DLD1 (cell line): ENCODE measurements around the gene NSMCE4A.
"Not testable (repeated sequence)": the region's sequence is repeated elsewhere in the genome, so short reads cannot be mapped to it uniquely, and the experiment has no call there.

Experiments used
- in situ Hi-C: cut with HindIII; loops from 2 replicates; pipeline ENCODE4 v1.10.0; 2017; ENCODE audit warnings: low sequenced_read_pairs

NSMCE4A gene

DNA sequence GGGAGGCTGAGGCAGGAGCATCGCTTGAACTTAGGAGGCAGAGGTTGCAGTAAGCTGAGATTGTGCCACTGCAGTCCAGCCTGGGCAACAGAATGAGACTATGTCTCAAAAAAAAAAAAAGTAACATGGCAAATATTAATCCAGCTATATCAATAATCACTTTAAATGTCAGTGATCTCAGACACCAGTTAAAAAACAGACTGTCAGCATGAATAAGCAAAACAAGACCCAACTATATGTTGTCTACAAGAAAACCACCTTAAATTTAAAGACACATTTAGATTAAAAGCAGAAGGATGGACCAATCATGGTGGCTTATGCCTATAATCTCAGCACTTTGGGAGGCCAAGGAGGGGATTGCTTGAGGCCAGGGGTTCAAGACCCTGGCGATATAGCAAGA lies 38.7 kb downstream of the NSMCE4A start:
- in situ Hi-C loops, result no loop called here

DNA sequence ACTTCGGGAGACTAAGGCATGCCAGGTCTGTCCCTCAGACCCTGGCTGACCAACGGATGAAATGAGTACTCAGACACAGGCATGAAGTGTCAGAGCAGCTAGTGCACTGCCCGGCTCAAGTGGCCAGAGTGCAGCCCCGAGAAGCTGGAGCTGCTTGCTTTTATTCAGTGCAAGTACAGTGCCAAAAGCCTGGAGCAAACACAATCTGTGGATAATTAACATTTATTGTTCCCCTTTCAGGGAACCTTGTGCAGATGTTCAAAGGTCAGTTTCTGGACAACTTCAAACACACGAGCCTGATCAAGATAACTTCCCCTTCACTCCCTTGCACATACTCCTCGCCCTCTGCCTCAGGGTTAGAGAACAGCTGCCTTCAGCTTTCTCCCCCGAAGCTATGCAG lies 39.3 kb downstream of the NSMCE4A start:
- in situ Hi-C loops, result no loop called here

DNA sequence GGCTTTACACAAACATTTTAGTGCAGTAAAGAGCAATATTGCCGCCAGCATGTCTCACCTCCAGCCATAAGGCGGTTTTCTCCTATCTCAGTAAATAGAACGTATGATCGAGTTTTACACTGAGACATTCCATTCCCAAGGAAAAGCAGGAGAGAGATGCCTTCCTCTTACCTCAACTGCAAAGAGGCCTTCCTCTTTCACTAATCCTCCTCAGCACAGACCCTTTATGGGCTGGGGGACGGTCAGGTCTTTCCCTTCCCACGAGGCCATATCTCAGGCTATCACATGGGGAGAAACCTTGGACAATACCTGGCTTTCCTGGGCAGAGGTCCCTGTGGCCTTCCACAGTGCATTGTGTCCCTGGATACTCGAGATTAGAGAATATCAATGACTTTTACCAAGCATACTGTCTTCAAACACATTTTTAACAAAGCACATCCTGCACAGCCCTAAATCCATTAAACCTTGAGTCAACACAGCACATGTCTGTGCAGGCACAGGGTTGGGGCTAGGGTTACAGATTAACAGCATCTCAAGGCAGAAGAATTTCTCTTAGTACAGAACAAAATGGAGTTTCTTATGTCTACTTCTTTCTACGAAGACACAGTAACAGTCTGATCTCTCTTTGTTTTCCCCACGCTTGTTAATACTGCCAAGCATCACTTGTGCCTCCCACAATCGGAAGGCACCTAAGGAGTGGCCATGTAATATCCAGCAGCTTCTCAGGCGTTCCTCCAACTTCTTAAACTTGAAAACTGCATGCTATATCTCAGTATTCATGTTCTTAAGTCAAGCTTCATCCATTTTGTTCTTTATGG lies 44.5 kb downstream of the NSMCE4A start:
- in situ Hi-C loops, result not testable (repeated sequence)

DNA sequence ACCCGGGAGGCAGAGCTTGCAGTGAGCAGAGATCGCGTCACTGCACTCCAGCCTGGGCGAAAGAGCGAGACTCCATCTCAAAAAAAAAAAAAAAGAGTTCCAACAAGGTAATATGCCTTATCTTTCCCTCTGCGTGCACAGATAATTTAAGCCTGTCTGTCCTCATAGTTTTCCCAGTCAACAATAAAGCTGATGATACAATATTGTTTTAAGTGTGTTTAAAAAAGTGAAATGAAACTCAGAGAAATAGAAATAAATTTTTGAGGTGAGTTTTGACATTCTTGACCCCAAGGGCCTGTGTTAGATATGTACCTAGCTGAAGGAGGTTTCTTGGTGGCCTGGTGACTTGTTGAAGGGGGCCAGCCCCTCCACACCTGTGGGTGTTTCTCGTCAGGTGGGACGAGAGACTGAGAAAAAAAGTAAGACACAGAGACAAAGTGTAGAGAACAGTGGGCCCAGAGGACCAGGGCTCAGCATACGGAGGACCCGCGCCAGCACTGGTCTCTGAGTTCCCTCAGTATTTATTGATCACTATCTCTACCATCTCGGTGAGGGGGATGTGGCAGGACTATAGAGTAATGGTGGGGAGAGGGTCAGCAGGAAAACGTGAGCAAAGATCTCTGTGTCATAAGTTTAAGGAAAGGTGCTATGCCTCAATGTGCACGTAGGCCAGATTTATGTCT lies 45.3 kb downstream of the NSMCE4A start:
- in situ Hi-C loops, result not testable (repeated sequence)

DNA sequence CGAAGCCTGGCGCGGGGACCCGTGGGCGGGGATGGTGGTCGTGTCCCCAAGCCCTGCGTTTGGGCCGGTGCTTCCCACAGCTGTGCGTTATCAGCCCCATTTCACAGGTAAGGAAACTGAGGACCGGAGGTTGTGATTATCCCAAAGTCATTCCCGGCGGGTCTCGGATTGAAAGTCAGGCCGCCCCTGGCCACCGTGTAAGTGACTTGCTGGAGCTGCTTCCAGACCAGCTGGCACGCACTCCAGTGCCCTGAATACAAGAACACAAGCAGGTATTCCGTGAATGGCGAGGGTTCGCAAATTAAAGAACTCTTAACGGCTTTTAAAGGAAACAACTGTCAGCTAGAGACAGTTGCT lies 46.5 kb downstream of the NSMCE4A start:
- in situ Hi-C loops, result no loop called here

DNA sequence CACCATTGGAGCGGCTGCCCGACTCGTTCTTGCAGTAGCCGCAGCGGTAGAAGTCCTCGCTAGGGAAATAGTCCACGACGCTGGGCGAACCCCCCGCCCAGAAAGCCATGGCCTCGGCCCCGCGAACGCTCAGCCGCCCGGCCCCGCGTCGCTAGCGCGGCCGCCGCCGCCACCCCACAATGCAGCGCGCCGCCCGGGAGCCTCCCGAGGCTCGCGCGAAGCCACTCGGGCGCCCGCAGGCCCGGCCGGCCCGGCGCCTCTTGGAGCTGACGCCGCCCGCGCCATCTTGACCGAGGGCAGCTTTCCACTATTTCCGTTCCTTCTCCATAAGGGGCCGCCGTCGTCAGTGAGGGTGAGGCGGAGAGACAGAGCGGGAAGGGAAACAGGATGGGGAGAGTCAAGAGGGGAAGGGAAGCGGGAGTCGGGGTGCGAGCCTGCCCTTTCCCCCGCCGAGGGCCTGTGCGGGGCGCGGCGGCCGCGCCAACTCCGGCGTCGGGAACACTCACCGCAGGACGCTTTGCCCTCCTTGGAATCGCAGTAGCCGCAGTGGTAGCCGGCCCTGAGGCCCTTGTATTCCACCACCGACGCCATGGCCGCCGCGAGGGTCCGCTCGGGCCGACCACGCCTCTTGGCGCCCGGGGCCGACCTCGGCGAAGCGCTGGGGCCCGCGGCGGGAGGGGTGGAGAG lies 47.0 kb downstream of the NSMCE4A start, which contains the start of gene ATE1:
ATE1 (minus strand) TSS at position 191 of the 687 bp plus-strand sequence; CDS start at position 109, 82 bp downstream.
- in situ Hi-C loops, result no loop called here

DNA sequence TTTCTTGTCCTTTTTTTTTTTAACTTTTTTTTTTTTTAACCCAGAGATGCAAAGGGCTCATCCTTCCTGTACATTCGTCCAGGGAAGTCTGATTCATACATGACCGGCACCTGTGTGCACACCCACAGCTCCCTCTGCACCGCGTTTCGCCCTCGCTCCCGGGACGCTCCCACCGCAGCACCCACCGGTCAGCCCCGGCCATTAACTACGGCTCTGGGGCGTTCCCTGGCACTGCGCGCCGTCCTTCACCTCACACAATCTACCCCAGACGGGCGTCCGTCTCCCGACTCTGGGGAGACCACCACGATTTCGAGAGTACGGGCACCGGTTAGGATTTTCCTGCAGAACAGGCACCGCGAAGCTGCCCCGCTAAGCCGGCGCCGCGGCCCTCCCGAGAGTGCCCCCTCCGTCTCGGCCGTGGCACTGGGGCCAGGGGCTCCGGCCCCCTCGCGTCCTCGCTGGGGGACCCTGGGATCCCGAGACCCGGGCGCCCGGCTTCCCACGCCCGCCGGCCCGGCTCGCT lies 47.6 kb downstream of the NSMCE4A start:
- in situ Hi-C loops, result no loop called here

DNA sequence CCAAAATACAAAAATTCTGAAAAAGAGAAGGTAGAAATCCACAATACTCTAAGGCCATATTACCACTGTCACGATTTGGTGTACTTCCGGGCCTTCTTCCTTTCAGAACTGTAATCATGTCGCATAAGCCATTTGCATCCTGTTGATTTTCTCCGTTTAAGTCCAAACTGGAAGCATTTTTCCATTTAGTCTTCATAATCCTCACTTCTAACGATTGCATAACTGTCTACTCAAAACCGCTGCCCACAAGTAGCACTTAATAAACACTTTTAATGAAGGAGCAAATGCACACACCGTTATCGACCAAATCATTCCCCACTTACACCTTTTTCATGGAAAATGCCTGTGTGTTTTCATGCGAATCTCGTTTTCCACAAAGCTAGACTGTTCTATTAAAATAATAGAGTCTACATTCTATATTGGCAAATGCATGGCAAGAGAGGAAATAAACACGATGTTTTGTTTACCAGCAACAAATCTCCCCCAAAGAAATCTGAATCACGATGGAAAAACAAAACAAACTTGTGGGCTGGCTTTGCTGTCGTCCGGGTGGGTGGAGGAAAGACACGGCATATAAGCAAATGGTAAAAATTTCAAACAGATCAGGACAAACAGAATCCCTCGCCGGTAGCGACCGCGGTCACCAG lies 48.2 kb downstream of the NSMCE4A start:
- in situ Hi-C loops, result no loop called here

DNA sequence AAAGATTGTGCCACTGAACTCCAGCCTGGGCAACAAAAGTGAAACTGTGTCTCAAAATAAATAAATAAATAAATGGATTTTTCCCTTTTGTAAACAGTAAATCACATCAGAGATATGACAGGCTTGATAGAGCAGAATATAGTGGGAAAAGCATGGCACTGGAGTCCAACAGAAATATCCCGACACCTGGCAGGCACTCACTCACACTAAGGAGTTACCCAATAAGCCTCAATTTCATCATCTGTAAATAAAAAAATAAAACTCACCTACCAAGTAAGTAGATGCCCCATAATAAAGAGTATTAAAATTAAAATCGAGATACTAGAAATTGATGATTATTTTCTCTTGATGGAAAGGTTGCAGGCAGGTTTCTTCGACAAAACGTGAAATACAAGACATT lies 48.9 kb downstream of the NSMCE4A start:
- in situ Hi-C loops, result no loop called here

DNA sequence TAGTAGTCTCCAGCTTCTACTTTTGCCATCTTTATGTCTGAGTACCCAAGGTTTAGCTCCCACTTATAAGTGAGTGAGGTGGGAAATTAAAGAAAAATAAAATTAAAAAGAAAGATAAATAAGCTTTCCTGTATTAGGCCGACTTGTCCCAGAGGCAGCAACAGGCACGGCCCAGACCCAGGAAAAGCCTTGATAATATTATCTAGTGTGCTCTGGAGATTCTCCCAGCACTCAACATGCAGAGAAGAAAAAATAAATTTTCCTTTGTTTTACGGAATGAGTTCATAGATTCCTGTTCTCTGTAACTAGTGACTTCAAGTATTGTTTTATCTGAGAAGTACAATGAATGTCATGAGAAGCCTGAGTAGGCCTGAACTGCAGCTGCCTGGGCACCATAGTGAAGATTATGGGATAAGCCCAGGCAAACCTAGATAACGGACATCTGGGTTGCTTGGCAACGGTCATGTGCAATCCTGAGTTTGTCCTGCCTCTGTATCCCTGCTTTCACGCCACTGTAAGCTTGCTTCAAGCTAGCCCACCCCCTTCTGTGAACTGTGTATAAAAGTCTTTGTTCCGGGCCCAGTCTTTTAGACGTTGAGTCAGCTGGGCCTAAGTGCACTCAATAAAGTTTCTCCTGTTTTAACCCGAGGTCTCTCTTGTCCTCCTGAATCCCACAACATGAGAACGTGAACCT lies 53.6 kb downstream of the NSMCE4A start:
- in situ Hi-C loops, result no loop called here

DNA sequence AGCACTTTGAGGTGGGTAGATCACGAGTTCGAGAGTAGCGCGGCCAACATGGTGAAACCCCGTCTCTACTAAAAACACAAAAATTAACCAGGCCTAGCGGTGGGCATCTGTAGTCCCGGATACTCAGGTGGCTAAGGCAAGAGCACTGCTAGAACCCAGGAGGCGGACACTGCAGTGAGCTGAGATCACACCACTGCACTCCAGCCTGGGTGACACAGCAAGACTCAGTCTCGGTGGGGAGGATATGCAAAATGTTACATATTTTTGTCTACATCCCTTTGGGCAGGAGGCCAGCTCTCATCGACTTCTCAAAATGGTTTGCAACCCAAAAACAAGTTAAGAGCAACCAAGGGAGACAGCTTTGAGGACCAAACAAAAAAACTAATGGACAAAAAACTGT lies 55.4 kb downstream of the NSMCE4A start:
- in situ Hi-C loops, result no loop called here

DNA sequence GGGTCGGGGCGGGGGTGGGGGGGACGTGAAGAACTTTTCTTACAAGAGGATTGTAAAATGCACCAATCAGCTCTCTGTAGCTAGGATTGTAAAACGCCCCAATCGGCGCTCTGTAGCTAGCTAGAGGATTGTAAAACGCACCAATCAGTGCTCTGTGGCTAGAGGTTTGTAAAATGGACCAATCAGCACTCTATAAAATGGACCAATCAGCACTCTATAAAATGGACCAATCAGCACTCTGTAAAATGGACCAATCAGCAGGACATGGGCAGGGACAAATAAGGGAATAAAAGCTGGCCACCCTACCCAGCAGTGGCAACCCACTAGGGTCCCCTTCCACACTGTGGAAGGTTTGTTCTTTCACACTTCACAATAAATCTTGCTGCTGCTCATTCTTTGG lies 56.2 kb downstream of the NSMCE4A start:
- in situ Hi-C loops, result not testable (repeated sequence)

DNA sequence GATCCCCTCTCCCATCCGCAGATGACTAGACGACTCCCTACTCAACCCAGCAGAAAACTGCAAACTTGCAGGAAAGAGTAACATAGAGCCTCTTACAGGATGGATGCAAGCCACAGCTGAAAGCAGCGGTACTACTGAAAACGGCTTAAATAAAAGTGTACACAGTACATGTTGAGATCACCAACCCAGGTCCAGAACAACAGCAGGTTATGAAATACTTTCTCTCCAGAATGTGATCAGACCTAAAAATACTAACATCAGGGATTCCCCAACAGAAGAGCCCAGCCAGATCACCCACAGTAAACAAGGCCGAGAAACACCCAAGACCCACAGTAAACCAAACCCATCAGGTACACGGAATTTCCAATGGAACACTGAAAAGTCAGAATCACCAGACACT lies 60.4 kb downstream of the NSMCE4A start:
- in situ Hi-C loops, result no loop called here

DNA sequence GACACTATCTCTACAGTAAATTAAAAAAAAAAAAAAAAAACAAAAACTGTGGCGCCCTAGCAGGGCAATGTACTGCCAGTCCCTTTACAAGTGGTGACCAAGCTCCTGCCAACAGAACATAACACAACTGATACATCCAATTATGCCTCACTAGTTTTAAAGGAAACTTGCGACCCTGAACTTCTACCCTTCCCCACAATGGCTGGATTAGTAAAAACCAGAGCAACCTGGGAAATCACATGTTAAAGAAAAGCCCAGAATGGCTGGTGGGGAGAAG lies 63.7 kb downstream of the NSMCE4A start:
- in situ Hi-C loops, result no loop called here

DNA sequence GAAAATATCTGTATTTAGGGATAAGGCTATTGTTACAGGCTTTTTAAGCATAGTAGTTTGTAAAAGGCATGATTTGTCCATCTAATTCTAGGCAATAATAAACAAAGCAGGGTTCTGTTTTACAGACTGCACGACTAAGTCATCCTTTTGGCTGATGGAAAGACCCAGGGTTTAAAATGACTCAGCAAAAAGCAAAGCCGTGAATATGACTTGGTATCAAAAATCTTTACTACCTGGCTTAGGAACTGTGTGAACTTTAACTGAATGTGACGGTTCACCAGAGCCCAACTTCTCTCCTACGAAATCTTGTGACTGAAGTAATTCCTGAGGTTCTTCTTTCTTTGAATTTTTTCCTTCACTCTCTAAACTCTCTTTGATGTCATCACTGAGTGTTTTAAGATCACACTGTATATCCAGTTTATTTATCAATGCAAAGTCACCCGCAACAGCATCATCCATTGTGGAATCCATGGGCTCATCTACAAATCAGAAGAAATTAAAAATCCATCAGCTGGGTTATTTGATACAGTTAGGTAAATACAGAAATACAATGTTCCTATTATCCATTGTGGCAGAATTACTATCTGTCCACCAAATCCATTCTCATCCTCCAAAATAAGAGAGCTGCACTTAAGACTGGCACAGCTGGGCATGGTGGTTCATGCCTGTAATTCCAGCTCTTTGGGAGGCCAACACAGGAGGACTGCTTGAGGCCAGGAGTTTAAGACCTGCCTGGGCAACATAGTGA lies 64.2 kb downstream of the NSMCE4A start:
- in situ Hi-C loops, result no loop called here
